Heart right ventricle (tissue), 16 donors: ENCODE results near the gene TMEM120B. TPM values are rescaled to one million over a fixed set of nuclear protein-coding genes. Genes with fewer than 3 reads are reported as not detected.

Experiments used
- ATAC-seq, 8 donors: fragments of 200-7000 bp; cut with Tn5 transposase; one replicate each; pipeline ENCODE4 v1.9.1; 2020; ENCODE audit warnings: mild to moderate bottlenecking in 8 of 8, moderate library complexity in 8 of 8, moderate number of reproducible peaks in 1 of 8
- DNase-seq, 2 donors: peaks; one replicate each; pipeline ENCODE4 v3.0.0-alpha.2; 2020
- H3K27ac ChIP-seq, 10 donors: fragments of 200-600 bp; sonication (generic) in 2 of 10; one replicate each; pipeline versions ENCODE4 v1.5.0 to v1.8.0; 2020 to 2022; ENCODE audit warnings: mild to moderate bottlenecking in 3 of 10
- H3K27me3 ChIP-seq, 7 donors: fragments of 200-600 bp; one replicate each; pipeline ENCODE4 v1.8.0; 2021 to 2022; ENCODE audit warnings: mild to moderate bottlenecking in 2 of 7
- H3K36me3 ChIP-seq, 9 donors: fragments of 200-600 bp; sonication (generic) in 1 of 9; one replicate each; pipeline versions ENCODE4 v1.5.0 to v1.8.0; 2020 to 2022; ENCODE audit warnings: mild to moderate bottlenecking in 2 of 9
- H3K4me1 ChIP-seq, 9 donors: fragments of 200-600 bp; sonication (generic) in 1 of 9; one replicate each; pipeline versions ENCODE4 v1.5.0 to v1.8.0; 2020 to 2022; ENCODE audit warnings: mild to moderate bottlenecking in 4 of 9
- H3K4me3 ChIP-seq, 10 donors: fragments of 200-600 bp; sonication (generic) in 2 of 10; one replicate each; pipeline versions ENCODE4 v1.5.0 to v1.8.0; 2020 to 2022; ENCODE audit warnings: mild to moderate bottlenecking in 7 of 10, moderate library complexity in 2 of 10
- H3K9me3 ChIP-seq, 11 donors: fragments of 200-600 bp in 10 of 11; sonication (generic) in 2 of 11; one replicate each; pipeline versions ENCODE4 v1.5.0 to v1.8.0; 2013 to 2022; ENCODE audit warnings: mild to moderate bottlenecking in 2 of 11, control low read depth in 1 of 11, moderate library complexity in 1 of 11
- CTCF ChIP-seq, 9 donors: fragments of 200-600 bp; sonication (generic) in 2 of 9; IDR thresholded peaks; one replicate each; pipeline versions ENCODE4 v1.5.0 to v1.8.0; 2021 to 2022; ENCODE audit warnings: antibody characterized with exemption in 9 of 9, mild to moderate bottlenecking in 5 of 9, moderate library complexity in 1 of 9
- WGBS, 2 donors: extraction: QIAGEN DNeasy Blood & Tissue Kit; methylation state at CpG; one replicate each; pipeline ENCODE4 v1.1.7; 2013; ENCODE audit warnings: inconsistent platforms in 1 of 2; 5-methylcytosine and 5-hydroxymethylcytosine counted together
- intact Hi-C, 10 donors: fragments of 100-400 bp; cut with DNase I; formaldehyde crosslinking; loops; one replicate each; pipeline versions ENCODE4 v1.11.1 to v1.14.2; 2022
- polyA plus RNA-seq, 2 donors: library from polyadenylated mRNA; stranded (reverse); fragments of 200-250 nt; gene quantifications; one replicate each; pipeline ENCODE4 v1.2.3, GENCODE V29; 2013
- total RNA-seq, 10 donors: library from RNA; stranded (reverse); fragmentation: NEBNext Ultra II Directional in 3 of 10; extraction: Animal tissue kit (Norgen Biotek cat#: 25700) in 3 of 10; gene quantifications; one replicate each; pipeline versions ENCODE4 v1.2.1 to v1.2.4, GENCODE V29; 2021 to 2023
- donor health status: Arrhythmogenic right ventricular cardiomyopathy.
- donor health status: ischemic (EF 13 %, LVEDD 7.1; RV severe dilation, severe dysfunction).
- donor health status: healthy with polysubstance abuse.
- donor health status: DM: no; HTN: yes; CAD: no.
- donor health status: DM: no; HTN: no; CAD: no.
- donor health status: ischemic (EF 25% LVEDD 6.9; RV normal size, moderate dysfunction).
- donor health status: ischemic (EF 25% LVEDD 5.7; RV mildly dilated, moderate dysfunction).
- donor health status: healthy.
- donor health status: DM: yes; HTN: yes; CAD: no.
- donor health status: Ischemic cardiomyopathy.
- donor health status: ischemic (EF 35%, LVEDD 5.7; RV mildly dilated, moderate dysfunction).
- donor health status: nonischemic (EF 11% LVEDD 7.7; RV severe dilation, severe dysfunction).
- donor health status: DM: yes; HTN: yes; CAD: no.
- donor health status: PGD.
- donor health status: ischemic (EF 29% LVEDD 5.4; RV normal size, mild dysfunction).
- donor health status: nonischemic (EF 23%, LVEDD 6.1; RV moderate dilation, normal function).

The TMEM120B gene
- total and polyA plus RNA-seq, 12 donors = 5.3 to 12.7 (median 7.4) TPM

- Histone ChIP-seq H3K4me3 (no peak overlapping the region), H3K27ac (peak overlapping the region in 2 of 10 donors; percentile 30 to 37), H3K4me1 (peaks cover 0 to 58% (median 22%) of the 10 kb centered on the region in 9 donors), H3K9me3 (no peaks in the 10 kb centered on the region), H3K27me3 (no peaks in the 10 kb centered on the region), H3K36me3 (peaks cover 0 to 17% (median 0%) of the 10 kb centered on the region in 9 donors)
- ATAC-seq (peak in 1 of 8 donors; percentile 1), DNase-seq (no peak)
- TF ChIP-seq CTCF (IDR thresholded peaks at IDR 0.05) = no peak
- intact Hi-C loops = loop anchor here in 7 of 10 donors (2.0 to 5.0 kb wide), 5 partner anchors 37 to 78 kb away; partner anchors contain the start of gene TMEM120B (in 2 of the 7)
- WGBS, 2 donors = 62 to 71% methylated on average over 14 of the region's 14 CpGs
Observed at GRCh38 chr12:121774968-121775474, 62.5 kb downstream of the TMEM120B start.

- ATAC-seq = no peak
- intact Hi-C loops = loop anchor here in 3 of 10 donors (2.0 to 5.0 kb wide), 2 partner anchors 37 to 75 kb away; no protein-coding TSS in a partner anchor
- TF ChIP-seq CTCF (IDR thresholded peaks at IDR 0.05) = no peak
- WGBS, 2 donors = 84 to 87% methylated on average over 16 of the region's 16 CpGs
- peaks cover 0 to 22% (median 0%) of the 10 kb centered on the region in 9 donors for H3K36me3 ChIP-seq
- no peak for DNase-seq
- H3K27me3 ChIP-seq = no peaks in the 10 kb centered on the region
- peak overlapping the region in 2 of 10 donors; percentile 1 to 6 for H3K27ac ChIP-seq
- H3K9me3 ChIP-seq = no peaks in the 10 kb centered on the region
- no peak overlapping the region for H3K4me3 ChIP-seq
- H3K4me1 ChIP-seq = peaks cover 0 to 53% (median 21%) of the 10 kb centered on the region in 9 donors
Observed at GRCh38 chr12:121775501-121775900, 62.9 kb downstream of the TMEM120B start.

GRCh38 chr12:121776190-121777098 lies 63.9 kb downstream of the TMEM120B start:
- peaks cover 2 to 46% (median 19%) of the 10 kb centered on the region in 9 donors for H3K4me1 ChIP-seq
- H3K4me3 ChIP-seq = no peak overlapping the region
- intact Hi-C loops = loop anchor here in 4 of 10 donors (2.0 to 5.0 kb wide), 3 partner anchors 16 to 36 kb away; partner anchors contain the start of gene RHOF (in 1 of the 4)
- DNase-seq = peak; percentile 78 to 88
- H3K9me3 ChIP-seq = no peaks in the 10 kb centered on the region
- peak; percentile 33 to 71 (median 60) for ATAC-seq
- TF ChIP-seq CTCF (IDR thresholded peaks at IDR 0.05) = peak; percentile 79 to 93 (median 87)
- peaks cover 0 to 26% (median 0%) of the 10 kb centered on the region in 9 donors for H3K36me3 ChIP-seq
- WGBS, 2 donors = 28 to 29% methylated on average over 24 of the region's 24 CpGs
- H3K27ac ChIP-seq = peak overlapping the region in 3 of 10 donors; percentile 1 to 32 (median 6)
- H3K27me3 ChIP-seq = no peaks in the 10 kb centered on the region
